GM18526 (cell line): Measurements from ENCODE around the gene CHST15.

Experiments
- POLR2A ChIP-seq: IDR thresholded peaks from 3 replicates; pipeline ENCODE4 v1.6.1; 2011; ENCODE audit not compliant: insufficient read length; ENCODE audit errors: extremely low read depth

CHST15 gene

GRCh38 chr10:124065382-124066125, 27.8 kb downstream of the CHST15 start:
- no peak for TF ChIP-seq POLR2A

- TF ChIP-seq POLR2A: no peak
These were observed 28.7 kb downstream of the CHST15 start for GRCh38 chr10:124064676-124065075.

- TF ChIP-seq POLR2A: no peak
These were observed 29.4 kb downstream of the CHST15 start for GRCh38 chr10:124063750-124064603.

GRCh38 chr10:124062390-124062789, 31.0 kb downstream of the CHST15 start:
- TF ChIP-seq POLR2A: no peak

GRCh38 chr10:124061030-124061429, 32.4 kb downstream of the CHST15 start:
- TF ChIP-seq POLR2A: no peak

GRCh38 chr10:124060148-124060720, 33.2 kb downstream of the CHST15 start:
- TF ChIP-seq POLR2A: no peak

GRCh38 chr10:124059551-124059950, 33.8 kb downstream of the CHST15 start:
- no peak for TF ChIP-seq POLR2A

GRCh38 chr10:124058346-124059003, 34.9 kb downstream of the CHST15 start:
- TF ChIP-seq POLR2A: no peak

GRCh38 chr10:124057601-124058000, 35.8 kb downstream of the CHST15 start:
- no peak for TF ChIP-seq POLR2A

- no peak for TF ChIP-seq POLR2A
These were observed 36.9 kb downstream of the CHST15 start for GRCh38 chr10:124056337-124056980.

- no peak for TF ChIP-seq POLR2A
These were observed 39.4 kb downstream of the CHST15 start for GRCh38 chr10:124053971-124054370.

GRCh38 chr10:124052561-124052960, 40.8 kb downstream of the CHST15 start:
- TF ChIP-seq POLR2A: no peak

GRCh38 chr10:124050021-124051015, 43.1 kb downstream of the CHST15 start:
- no peak for TF ChIP-seq POLR2A

- no peak for TF ChIP-seq POLR2A
These were observed 43.9 kb downstream of the CHST15 start for GRCh38 chr10:124049484-124049883.
